ENCODE measurements around the gene SAP130.

The SAP130 gene

DNA sequence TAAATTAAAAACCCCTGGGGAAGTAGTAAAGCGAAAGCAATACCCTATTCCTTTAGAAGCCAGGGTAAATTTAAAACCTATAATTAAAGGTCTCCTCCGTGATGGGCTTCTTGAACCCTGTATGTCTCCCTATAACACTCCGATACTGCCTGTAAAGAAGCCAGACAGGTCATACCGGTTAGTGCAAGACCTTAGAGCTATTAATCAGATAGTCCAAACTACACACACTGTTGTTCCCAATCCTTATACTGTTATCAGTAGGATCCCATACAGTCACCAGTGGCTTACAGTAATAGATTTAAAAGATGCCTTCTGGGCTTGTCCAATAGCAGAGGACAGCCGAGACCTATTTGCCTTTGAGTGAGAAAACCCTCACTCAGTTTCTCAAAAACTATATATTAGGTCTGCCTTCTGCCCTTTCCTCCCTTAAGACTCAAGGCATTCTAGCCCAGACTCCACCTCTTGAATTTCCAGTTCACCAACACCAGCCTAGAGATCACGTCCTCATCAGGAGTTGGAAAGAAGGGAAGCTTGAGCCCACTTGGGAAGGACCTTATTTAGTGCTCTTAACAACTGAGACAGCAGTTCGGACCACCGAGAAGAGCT, 12.4 kb upstream of the SAP130 start:
- Histone ChIP-seq H3K27me3 (ENCODE audit: low read depth) (no peaks in the 10 kb centered on the region), H3K4me3 (no peak overlapping the region), H3K9me3 (peaks cover 16% of the 10 kb centered on the region), H3K4me1 (no peaks in the 10 kb centered on the region), H3K36me3 (replicated peaks) (no peaks in the 10 kb centered on the region)
- in situ Hi-C loops (cut with MboI; ENCODE audit: low sequenced_read_pairs): no loop called here
- DNase-seq (ENCODE audit: low spot score in 2 of 2): no peak

- H3K4me1 ChIP-seq: no peaks in the 10 kb centered on the region
- no peaks in the 10 kb centered on the region for H3K36me3 ChIP-seq (replicated peaks)
Observed at GRCh38 chr2:128039535-128039934, 11.7 kb upstream of the SAP130 start.

GRCh38 chr2:128038411-128038810, 10.6 kb upstream of the SAP130 start:
- Histone ChIP-seq H3K4me3 (no peak overlapping the region), H3K9me3 (peaks cover 13% of the 10 kb centered on the region)
- in situ Hi-C loops (cut with MboI; ENCODE audit: low sequenced_read_pairs): no loop called here

More at GRCh38 chr2:128039535-128039934, 11.7 kb upstream of the SAP130 start:
- no peaks in the 10 kb centered on the region for H3K27me3 ChIP-seq (ENCODE audit: low read depth)
- in situ Hi-C loops (cut with MboI; ENCODE audit: low sequenced_read_pairs): no loop called here
- DNase-seq (ENCODE audit: low spot score in 2 of 2): no peak
- H3K9me3 ChIP-seq: peaks cover 16% of the 10 kb centered on the region
- H3K4me3 ChIP-seq: no peak overlapping the region

GRCh38 chr2:128037649-128038048, 9.8 kb upstream of the SAP130 start:
- peaks cover 7% of the 10 kb centered on the region for H3K9me3 ChIP-seq
- no peaks in the 10 kb centered on the region for H3K27me3 ChIP-seq (ENCODE audit: low read depth)
- no peaks in the 10 kb centered on the region for H3K36me3 ChIP-seq (replicated peaks)
- no peak overlapping the region for H3K4me3 ChIP-seq
- DNase-seq (ENCODE audit: low spot score in 2 of 2): no peak
- H3K4me1 ChIP-seq: no peaks in the 10 kb centered on the region
- in situ Hi-C loops (cut with MboI; ENCODE audit: low sequenced_read_pairs): no loop called here

More at GRCh38 chr2:128038411-128038810, 10.6 kb upstream of the SAP130 start:
- Histone ChIP-seq H3K27me3 (ENCODE audit: low read depth) (no peaks in the 10 kb centered on the region), H3K4me1 (no peaks in the 10 kb centered on the region), H3K36me3 (replicated peaks) (no peaks in the 10 kb centered on the region)
- DNase-seq (ENCODE audit: low spot score in 2 of 2): no peak

DNA sequence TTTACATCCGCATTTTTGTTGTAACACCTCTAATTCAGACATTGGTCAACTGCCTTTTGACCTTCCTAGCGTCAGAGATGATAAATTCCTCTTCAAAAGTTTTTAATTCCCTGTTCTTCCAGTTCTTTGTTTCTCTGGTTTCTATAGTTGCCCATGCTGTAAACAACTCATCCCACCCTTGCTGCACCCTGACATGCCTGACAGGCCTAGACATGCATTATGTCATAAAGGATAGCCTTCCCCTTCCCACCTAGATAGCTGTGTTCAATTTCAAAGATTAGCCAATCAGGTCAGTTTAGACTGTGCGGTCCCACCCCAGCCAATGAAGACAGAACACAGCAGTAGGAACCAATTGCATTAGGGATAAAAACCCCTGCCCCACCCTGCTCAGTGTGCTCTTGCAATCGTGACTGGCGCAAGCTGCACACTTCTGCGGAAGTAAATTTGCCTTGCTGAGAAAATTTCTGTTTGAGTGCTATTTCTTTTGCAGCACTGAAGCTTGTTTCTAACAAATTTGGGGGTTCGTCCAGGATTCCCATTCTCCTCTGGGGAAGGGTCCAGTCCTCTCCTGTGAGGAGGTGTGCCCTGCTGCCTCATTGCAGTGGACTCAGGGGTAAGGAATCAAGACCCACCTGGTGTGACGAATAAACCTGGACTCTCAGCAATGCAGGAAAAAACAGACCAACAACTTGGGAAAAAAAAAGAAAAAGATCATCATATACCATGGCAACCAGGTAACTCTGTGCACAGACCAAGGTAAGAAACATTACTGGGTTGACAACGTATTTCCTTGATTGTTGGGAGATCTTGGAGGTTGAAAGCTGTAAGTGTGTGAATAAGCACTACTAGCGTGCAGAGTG, 9.1 kb upstream of the SAP130 start:
- no peaks in the 10 kb centered on the region for H3K27me3 ChIP-seq (ENCODE audit: low read depth)
- in situ Hi-C loops (cut with MboI; ENCODE audit: low sequenced_read_pairs): no loop called here
- no peaks in the 10 kb centered on the region for H3K4me1 ChIP-seq
- peaks cover 10% of the 10 kb centered on the region for H3K9me3 ChIP-seq
- no peaks in the 10 kb centered on the region for H3K36me3 ChIP-seq (replicated peaks)
- DNase-seq (ENCODE audit: low spot score in 2 of 2): no peak
- no peak overlapping the region for H3K4me3 ChIP-seq

DNA sequence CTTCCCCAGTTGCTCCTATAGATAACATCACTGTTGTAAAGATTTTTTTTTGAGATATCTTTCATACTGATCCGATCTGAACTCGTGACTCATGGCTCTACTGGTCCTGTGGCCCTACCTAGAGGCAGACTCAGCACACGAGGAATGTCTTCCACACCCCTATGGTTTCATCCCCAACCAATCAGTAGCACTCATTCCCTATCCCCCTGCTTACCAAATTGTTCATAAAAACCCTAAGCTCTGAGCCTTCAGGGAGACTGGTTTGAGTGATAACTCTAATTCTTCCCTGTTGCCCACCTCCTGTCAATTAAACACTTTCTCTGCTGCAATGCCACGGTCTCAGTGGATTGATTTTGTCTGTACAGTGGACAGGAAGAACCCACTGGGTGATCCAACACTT, 4.2 kb upstream of the SAP130 start:
- H3K27me3 ChIP-seq (ENCODE audit: low read depth): no peaks in the 10 kb centered on the region
- 0 out of 2 replicates have a peak, but pooled peaks cover 2% of the 10 kb centered on the region for H3K36me3 ChIP-seq (replicated peaks)
- peaks cover 7% of the 10 kb centered on the region; the same call in 1 of the 2 replicates for H3K9me3 ChIP-seq
- DNase-seq (ENCODE audit: low spot score in 2 of 2): no peak
- H3K4me3 ChIP-seq: no peak overlapping the region
- in situ Hi-C loops (cut with MboI; ENCODE audit: low sequenced_read_pairs): no loop called here
- H3K4me1 ChIP-seq: no peaks in the 10 kb centered on the region

DNA sequence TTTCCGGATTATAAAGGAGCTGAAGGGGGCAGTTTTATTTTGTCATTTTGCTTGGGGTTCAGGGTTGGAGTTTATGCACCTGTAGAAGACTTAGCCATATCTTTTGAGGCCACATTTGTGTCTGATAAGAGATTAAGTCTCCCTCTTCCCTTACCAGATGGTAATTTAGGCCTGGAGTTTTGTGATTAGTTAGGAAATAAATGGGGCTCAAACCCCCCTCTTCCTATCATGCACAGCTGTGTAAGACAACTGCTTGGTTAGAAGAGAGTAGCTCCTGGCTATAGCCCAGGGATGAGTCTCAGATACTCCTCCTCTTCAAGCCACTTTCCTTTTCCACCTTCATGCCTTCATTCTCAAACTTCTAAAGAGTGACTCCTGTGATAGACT, 802 bp upstream of the SAP130 start:
- H3K9me3 ChIP-seq: peaks cover 7% of the 10 kb centered on the region; the same call in 1 of the 2 replicates
- no peaks in the 10 kb centered on the region for H3K27me3 ChIP-seq (ENCODE audit: low read depth)
- H3K4me3 ChIP-seq: peak overlapping the region; percentile 76
- in situ Hi-C loops (cut with MboI; ENCODE audit: low sequenced_read_pairs): loop anchor here (5.0 kb wide), 1 partner anchor 64 kb away; the partner anchor contains the start of gene UGGT1
- peaks cover 2% of the 10 kb centered on the region; the same call in 1 of the 2 replicates for H3K36me3 ChIP-seq (replicated peaks)
- 0 out of 2 replicates have a peak, but pooled peaks cover 2% of the 10 kb centered on the region for H3K4me1 ChIP-seq
- DNase-seq (ENCODE audit: low spot score in 2 of 2): no peak

GRCh38 chr2:128027278-128027800, 520 bp downstream of the SAP130 start:
- in situ Hi-C loops (cut with MboI; ENCODE audit: low sequenced_read_pairs): loop anchor here (5.0 kb wide), 1 partner anchor 65 kb away; the partner anchor contains the start of gene UGGT1
- DNase-seq (ENCODE audit: low spot score in 2 of 2): peak; percentile 93 to 99
- Histone ChIP-seq H3K4me3 (peak overlapping the region; percentile 76), H3K4me1 (0 out of 2 replicates have a peak, but pooled peaks cover 2% of the 10 kb centered on the region), H3K9me3 (peaks cover 7% of the 10 kb centered on the region; the same call in 1 of the 2 replicates), H3K27me3 (ENCODE audit: low read depth) (no peaks in the 10 kb centered on the region), H3K36me3 (replicated peaks) (peaks cover 4% of the 10 kb centered on the region)

DNA sequence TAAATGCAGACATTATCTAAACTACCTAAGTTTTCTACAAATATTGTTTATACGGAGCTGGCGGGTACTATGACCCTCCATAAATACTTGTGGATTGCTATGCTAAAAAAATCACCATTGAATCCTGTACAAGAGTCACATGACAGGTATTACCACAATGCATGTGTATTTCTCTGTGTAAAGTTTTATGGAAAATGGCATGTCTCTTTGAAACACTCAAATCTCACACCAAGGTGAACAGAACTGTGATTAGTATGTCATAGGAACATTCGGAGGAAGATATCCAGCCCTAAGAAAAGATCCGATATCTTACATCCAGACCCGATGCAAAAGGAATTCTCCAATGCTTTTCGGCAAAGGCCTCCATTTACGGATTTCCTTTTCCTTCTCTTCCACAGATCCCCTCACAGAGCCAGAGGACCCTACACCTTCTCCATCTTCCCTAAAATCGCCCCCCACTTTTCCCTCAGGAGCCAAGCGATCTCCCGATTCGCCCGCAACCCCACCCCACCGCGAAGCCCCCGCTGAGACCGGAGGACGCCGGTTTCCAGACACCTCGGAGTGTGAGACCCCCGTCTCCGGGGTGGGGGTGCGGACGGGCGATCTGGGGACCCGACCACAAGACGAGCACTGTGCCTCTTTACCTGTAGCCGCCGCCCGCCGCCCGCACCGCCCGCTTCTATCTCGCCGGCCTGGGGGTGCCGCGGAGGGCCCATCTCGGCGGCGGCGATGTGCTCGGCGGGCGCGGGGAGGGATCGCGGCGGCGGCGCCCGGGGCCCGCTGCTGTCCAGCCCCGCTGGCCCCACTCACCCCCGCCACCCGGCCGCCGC, 1.2 kb downstream of the SAP130 start:
- in situ Hi-C loops (cut with MboI; ENCODE audit: low sequenced_read_pairs): loop anchor here (5.0 kb wide), 1 partner anchor 66 kb away; the partner anchor contains the start of gene UGGT1
- 0 out of 2 replicates have a peak, but pooled peaks cover 2% of the 10 kb centered on the region for H3K4me1 ChIP-seq
- H3K27me3 ChIP-seq (ENCODE audit: low read depth): no peaks in the 10 kb centered on the region
- peaks cover 9% of the 10 kb centered on the region for H3K36me3 ChIP-seq (replicated peaks)
- H3K9me3 ChIP-seq: peaks cover 1% of the 10 kb centered on the region; the same call in 1 of the 2 replicates
- DNase-seq (ENCODE audit: low spot score in 2 of 2): no peak
- H3K4me3 ChIP-seq: peak overlapping the region; percentile 73

GRCh38 chr2:128024816-128025215, 3.0 kb downstream of the SAP130 start:
- H3K4me3 ChIP-seq: no peak overlapping the region
- peaks cover 12% of the 10 kb centered on the region for H3K36me3 ChIP-seq (replicated peaks)
- DNase-seq (ENCODE audit: low spot score in 2 of 2): no peak
- H3K4me1 ChIP-seq: 0 out of 2 replicates have a peak, but pooled peaks cover 2% of the 10 kb centered on the region
- in situ Hi-C loops (cut with MboI; ENCODE audit: low sequenced_read_pairs): loop anchor here (5.0 kb wide), 1 partner anchor 67 kb away; the partner anchor contains the start of gene UGGT1
- no peaks in the 10 kb centered on the region for H3K27me3 ChIP-seq (ENCODE audit: low read depth)
- H3K9me3 ChIP-seq: no peaks in the 10 kb centered on the region

- DNase-seq (ENCODE audit: low spot score in 2 of 2): no peak
- in situ Hi-C loops (cut with MboI; ENCODE audit: low sequenced_read_pairs): no loop called here
- peaks cover 61% of the 10 kb centered on the region for H3K36me3 ChIP-seq (replicated peaks)
Observed at GRCh38 chr2:128017561-128017960, 10.3 kb downstream of the SAP130 start.

DNA sequence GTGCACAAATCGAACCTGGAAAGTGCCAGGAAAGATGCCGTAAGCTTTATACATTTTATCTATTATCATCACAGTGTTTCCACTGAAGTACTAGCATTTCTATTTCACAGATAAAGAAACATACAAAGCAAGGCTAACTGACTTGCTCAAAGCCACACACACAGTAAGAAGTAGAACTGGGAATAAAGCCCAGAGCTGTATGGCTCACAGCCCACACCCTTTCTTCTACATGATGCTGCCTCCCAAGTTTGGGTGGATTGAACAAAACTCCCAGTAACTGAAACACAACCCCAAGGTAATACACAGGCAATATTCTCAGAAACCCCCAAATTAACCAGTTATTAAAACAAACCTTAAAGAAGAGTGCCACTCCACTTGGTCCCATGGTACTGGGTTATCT, 11.2 kb downstream of the SAP130 start:
- no peak overlapping the region for H3K4me3 ChIP-seq
- no peaks in the 10 kb centered on the region for H3K4me1 ChIP-seq
- in situ Hi-C loops (cut with MboI; ENCODE audit: low sequenced_read_pairs): no loop called here
- H3K27me3 ChIP-seq (ENCODE audit: low read depth): no peaks in the 10 kb centered on the region
- H3K9me3 ChIP-seq: no peaks in the 10 kb centered on the region
- DNase-seq (ENCODE audit: low spot score in 2 of 2): no peak
- peaks cover 64% of the 10 kb centered on the region for H3K36me3 ChIP-seq (replicated peaks)

More at GRCh38 chr2:128017561-128017960, 10.3 kb downstream of the SAP130 start:
- H3K4me1 ChIP-seq: no peaks in the 10 kb centered on the region
- H3K9me3 ChIP-seq: no peaks in the 10 kb centered on the region
- no peaks in the 10 kb centered on the region for H3K27me3 ChIP-seq (ENCODE audit: low read depth)
- H3K4me3 ChIP-seq: no peak overlapping the region

- DNase-seq (ENCODE audit: low spot score in 2 of 2): no peak
- Histone ChIP-seq H3K36me3 (replicated peaks) (peaks cover 90% of the 10 kb centered on the region), H3K4me1 (no peaks in the 10 kb centered on the region), H3K9me3 (no peaks in the 10 kb centered on the region), H3K4me3 (no peak overlapping the region), H3K27me3 (ENCODE audit: low read depth) (no peaks in the 10 kb centered on the region)
- in situ Hi-C loops (cut with MboI; ENCODE audit: low sequenced_read_pairs): no loop called here
Observed at GRCh38 chr2:128012698-128013097, 15.2 kb downstream of the SAP130 start.
